GM12892 (cell line): ENCODE data around the gene RPS6KA2.

Experiments used
- POLR2A ChIP-seq: IDR thresholded peaks from 2 replicates; pipeline ENCODE4 v1.6.1; 2011; ENCODE audit warnings: low read depth, low read length, control low read depth
- POLR2AphosphoS5 ChIP-seq: IDR thresholded peaks from 2 replicates; pipeline ENCODE4 v1.6.1; 2011; ENCODE audit warnings: low read depth, low read length, control low read depth
- TAF1 ChIP-seq: IDR thresholded peaks from 2 replicates; pipeline ENCODE4 v1.6.1; 2011; ENCODE audit warnings: low read depth, mild to moderate bottlenecking, control low read depth, low read length, borderline replicate concordance

GRCh38 chr6:166657531-166657930 is 30.5 kb upstream of the RPS6KA2 start:
- TF ChIP-seq POLR2A, result no peak
- TF ChIP-seq POLR2AphosphoS5, result no peak
- TF ChIP-seq TAF1, result no peak
